ENCODE results near the gene SLC12A3. TPM values are rescaled to one million over a fixed set of nuclear protein-coding genes. Genes with fewer than 3 reads are reported as not detected.

The SLC12A3 gene
- not detected for total RNA-seq
- long read RNA-seq, donor 1, result 0 reads
- long read RNA-seq, donor 2, result 0 reads

DNA sequence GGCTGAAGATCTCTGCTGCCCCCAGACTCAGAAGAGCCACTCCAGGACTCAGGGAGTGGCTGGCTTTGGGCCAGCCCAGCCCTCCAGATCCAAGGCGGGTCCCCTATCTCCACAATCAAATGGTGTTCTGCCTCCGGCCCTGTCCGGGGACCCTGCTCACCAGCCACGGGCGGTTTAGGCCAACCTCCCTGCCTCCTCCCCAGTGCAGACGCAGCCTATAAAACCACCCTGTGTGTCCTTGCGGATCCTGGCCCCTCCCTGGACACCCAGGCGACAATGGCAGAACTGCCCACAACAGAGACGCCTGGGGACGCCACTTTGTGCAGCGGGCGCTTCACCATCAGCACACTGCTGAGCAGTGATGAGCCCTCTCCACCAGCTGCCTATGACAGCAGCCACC lies at the start of gene SLC12A3:
Gene SLC12A3, plus strand, starts transcription at position 248 of the 400 bp plus-strand sequence. Its CDS starts 29 bp downstream, at position 277.
- Histone ChIP-seq H3K4me3 (no peak within 1 kb of the TSS), H3K4me1 (ENCODE audit: low read depth) (no peaks in the 10 kb centered on the region), H3K9me3 (no peaks in the 10 kb centered on the region), H3K36me3 (ENCODE audit: low read depth) (no peaks in the 10 kb centered on the region)
- ATAC-seq, result no peak
- DNase-seq, result no peak
- intact Hi-C loops (cut with DNase I, micrococcal nuclease), result loop anchor here in 1 of 2 donors (5.0 kb wide), 1 partner anchor 87 kb away; no protein-coding TSS in a partner anchor
- TF ChIP-seq CTCF (IDR thresholded peaks at IDR 0.05), result no peak

GRCh38 chr16:56815721-56816120 lies 49.3 kb upstream of the SLC12A3 start:
- no peak for TF ChIP-seq CTCF (IDR thresholded peaks at IDR 0.05)
- Histone ChIP-seq H3K9me3 (no peaks in the 10 kb centered on the region), H3K4me3 (no peak overlapping the region), H3K4me1 (ENCODE audit: low read depth) (no peaks in the 10 kb centered on the region), H3K36me3 (ENCODE audit: low read depth) (no peaks in the 10 kb centered on the region)
- ATAC-seq, result no peak
- no peak for DNase-seq
- intact Hi-C loops (cut with DNase I, micrococcal nuclease), result no loop called here

- Histone ChIP-seq H3K9me3 (no peaks in the 10 kb centered on the region), H3K36me3 (ENCODE audit: low read depth) (no peaks in the 10 kb centered on the region), H3K4me3 (no peak overlapping the region), H3K4me1 (ENCODE audit: low read depth) (no peaks in the 10 kb centered on the region)
- no peak for ATAC-seq
- no peak for DNase-seq
- TF ChIP-seq CTCF (IDR thresholded peaks at IDR 0.05), result no peak
- intact Hi-C loops (cut with DNase I, micrococcal nuclease), result no loop called here
Observed at GRCh38 chr16:56817056-56817455, 48.0 kb upstream of the SLC12A3 start.

DNA sequence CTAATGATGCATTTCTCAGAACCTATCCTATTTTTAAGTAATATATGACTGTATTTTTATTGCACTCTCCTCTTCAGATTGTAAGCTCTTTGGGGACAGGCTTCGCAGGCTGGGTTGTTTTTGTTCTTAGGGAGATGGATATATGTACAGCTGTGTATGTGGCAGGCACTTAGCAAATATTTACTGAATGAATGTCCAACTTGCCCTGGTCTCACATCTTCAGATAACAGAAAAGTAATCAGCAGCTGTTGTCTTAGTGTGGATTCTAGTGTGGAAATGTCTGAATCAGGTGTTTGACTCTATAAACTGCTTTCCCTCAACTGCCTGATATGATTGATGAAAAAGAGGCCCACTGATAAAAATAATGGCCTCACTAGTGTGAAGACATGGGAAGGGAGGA lies 47.1 kb upstream of the SLC12A3 start:
- no peaks in the 10 kb centered on the region for H3K4me1 ChIP-seq (ENCODE audit: low read depth)
- H3K9me3 ChIP-seq, result no peaks in the 10 kb centered on the region

DNA sequence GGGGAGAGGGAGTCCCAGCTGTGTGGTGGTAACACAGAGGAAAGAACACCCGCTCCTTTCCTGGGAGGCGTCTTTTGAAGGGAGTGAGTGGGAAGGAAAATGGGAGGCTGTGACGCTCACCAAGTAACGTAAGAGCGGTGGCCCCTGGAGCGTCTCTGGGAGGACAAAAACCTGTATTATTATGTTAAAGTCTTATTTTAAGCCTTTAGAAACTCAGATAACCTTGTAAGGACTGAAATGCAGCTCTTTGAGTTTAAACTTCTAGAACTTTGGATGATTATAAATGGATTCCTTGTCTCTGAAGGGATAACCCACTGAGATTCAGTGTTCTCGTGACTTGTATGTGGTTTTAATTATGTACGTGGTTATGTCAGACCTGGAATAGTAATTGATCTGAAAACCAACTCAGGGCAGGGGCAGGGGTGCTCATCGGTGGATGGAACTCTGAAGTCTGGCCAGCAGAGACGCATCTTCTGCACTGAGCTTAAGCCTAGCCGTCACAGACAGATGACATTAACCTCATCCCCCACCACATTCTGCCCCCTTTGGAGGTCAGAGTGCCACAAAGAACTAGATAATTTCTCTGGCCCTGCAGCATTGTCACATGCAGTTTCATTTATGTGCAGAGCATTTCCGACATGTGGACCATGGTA lies 41.8 kb upstream of the SLC12A3 start:
- Histone ChIP-seq H3K9me3 (no peaks in the 10 kb centered on the region), H3K36me3 (ENCODE audit: low read depth) (no peaks in the 10 kb centered on the region), H3K4me1 (ENCODE audit: low read depth) (peaks cover 7% of the 10 kb centered on the region), H3K4me3 (no peak overlapping the region)
- intact Hi-C loops (cut with DNase I, micrococcal nuclease), result no loop called here
- ATAC-seq (no peak), DNase-seq (no peak)
- TF ChIP-seq CTCF (IDR thresholded peaks at IDR 0.05), result no peak

More for the DNA sequence above, 47.1 kb upstream of the SLC12A3 start:
- no peak overlapping the region for H3K4me3 ChIP-seq
- intact Hi-C loops (cut with DNase I, micrococcal nuclease), result no loop called here
- no peak for DNase-seq
- TF ChIP-seq CTCF (IDR thresholded peaks at IDR 0.05), result no peak
- no peaks in the 10 kb centered on the region for H3K36me3 ChIP-seq (ENCODE audit: low read depth)
- ATAC-seq, result no peak
